DMS153 treated with DMSO at 0.1 percent for 48 hours (cell line): Measurements from ENCODE around the gene PRF1.
"Not testable (repeated sequence)": the region's sequence is repeated elsewhere in the genome, so short reads cannot be mapped to it uniquely, and the experiment has no call there.

Experiments used
- DNase-seq: peaks from one replicate; lab custom pipeline; 2025; ENCODE audit not compliant: unreplicated experiment; lab: John Stamatoyannopoulos, UW

PRF1 gene

DNA sequence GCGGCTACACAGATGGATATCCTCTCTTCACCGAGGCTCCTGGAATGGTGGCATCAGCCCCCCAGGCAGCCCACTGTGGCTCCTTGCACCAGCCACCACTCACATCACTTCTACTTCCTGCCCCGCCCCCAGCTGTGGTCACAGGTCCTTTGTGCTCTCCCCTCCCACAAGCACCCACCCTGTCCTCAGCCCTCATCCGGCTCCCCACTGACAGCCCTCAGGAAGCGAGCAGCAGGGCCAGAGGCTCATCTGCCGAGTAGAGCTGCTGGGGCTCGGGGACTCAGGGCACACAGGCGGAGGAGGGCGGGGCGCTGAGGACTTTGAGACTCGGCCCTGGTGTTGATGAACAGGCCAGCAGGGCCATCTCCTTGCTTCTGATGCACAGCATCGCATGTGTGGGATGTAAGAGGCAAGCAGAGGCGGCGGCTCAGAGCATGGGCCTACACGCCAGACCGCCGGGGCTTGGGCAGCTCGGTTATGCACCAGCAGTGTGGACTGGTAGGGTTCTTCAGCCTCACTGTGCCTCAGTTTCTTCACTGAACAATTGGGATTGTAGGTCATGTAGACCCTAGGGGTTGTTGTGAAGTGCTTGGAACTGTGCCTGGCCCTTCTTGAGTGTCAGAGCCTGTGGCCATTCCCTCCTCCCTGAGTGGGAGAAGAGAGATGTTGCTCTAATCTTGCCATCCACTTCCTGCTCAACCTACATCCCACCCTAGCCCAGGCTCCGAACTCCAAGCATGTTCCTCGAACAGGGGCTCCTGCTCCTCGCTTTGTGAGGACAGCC lies at the start of gene PRF1:
Gene PRF1 (minus strand): TSS at position 77 of the 784 bp plus-strand sequence. CDS start 1,839 bp downstream, outside the sequence.
- no peak for DNase-seq

DNA sequence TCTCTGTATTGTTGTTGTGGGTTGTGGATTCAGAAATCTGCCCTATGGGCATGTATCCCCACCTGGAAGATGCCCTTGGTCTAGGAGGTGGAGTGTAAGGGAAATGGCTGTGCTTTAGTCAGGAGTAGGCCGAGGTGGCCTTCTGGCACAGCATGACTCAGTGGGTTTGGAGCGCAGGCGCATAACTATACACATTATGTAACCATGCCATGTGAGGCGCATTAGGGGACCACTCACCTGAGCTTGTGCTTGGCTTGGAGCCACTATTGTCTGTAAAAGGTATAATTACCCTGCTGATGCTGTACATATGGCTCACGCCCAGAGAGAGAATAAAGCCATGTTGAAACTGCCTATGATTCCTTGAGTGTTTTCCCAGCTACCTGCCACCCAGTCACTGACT lies 49.1 kb upstream of the PRF1 start:
- no peak for DNase-seq

- no peak for DNase-seq
Observed at GRCh38 chr10:70650718-70651117, 48.2 kb upstream of the PRF1 start.

DNA sequence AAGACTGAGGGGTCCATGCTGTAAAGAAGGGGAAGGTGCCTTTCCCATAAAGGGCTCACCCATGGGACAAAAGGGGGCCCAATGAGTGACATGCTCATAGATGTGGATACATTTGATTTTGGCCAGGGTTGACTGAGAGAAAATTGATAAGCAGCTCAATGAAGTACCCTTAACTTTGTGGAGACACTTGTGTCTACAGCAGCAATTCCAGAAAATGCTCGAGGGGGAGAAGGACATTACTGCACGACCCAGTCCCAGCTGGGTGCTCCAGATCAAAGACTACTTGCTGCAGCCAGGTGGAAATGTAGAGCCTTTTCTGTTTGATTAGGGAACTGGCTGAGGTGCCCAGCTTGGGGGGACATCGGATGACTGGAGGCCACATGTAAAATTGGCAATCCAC lies 47.6 kb upstream of the PRF1 start:
- DNase-seq, result no peak

GRCh38 chr10:70649526-70649925 lies 47.0 kb upstream of the PRF1 start:
- DNase-seq, result no peak

DNA sequence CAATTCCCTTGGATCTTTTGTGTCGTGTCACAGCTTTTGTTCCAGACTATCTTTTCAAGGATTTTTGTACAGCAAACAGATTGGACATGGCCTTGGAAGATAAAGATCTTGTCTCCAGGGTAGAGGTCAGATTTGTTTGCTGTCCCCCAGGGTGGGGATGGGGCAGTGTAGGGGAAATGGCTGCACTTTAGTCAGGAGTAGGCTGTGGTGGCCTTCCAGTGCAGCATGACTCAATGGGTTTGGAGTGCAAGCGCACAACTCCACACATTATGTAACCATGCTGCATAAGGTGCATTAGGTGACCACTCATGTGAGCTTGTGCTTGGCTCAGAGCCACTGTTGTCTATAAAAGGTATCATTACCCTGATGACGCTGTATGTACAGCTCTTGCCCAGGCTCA lies 45.9 kb upstream of the PRF1 start:
- no peak for DNase-seq

DNA sequence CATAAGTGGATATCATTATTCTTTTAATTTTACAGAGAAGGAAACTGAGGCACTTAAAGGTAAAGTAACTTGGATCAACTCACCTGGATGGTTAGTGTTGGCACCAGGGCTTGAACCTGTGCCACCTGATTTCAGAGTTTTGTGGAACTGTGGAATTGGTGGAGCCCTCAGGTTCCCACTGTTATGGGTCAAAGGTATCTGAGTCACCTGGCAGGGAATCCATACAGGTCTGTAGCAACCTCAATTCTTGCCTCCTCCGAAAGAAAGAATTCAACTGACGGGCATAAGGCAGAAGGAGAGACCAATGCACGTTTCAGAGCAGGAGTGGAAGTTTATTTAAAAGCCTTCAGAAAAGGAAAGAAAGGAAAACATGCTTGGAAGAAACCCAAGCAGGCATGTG lies 44.5 kb upstream of the PRF1 start:
- DNase-seq, result no peak

DNA sequence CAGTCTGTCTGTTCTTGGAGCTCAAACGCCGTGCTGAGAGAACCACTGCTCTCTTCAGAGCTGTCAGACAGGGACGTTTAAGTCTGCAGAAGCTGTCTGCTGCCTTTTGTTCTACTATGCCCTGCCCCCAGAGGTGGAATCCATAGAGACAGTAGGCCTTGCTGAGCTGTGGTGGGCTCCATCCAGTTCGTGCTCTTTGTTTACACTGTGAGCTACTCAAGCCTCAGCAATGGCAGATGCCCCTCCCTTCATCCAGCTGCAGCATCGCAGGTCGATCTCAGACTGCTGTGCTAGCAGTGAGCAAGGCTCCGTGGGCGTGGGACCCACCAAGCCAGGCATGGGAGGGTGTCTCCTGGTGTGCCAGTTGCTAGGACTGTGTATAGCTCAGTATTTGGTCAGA lies 42.4 kb upstream of the PRF1 start:
- not testable (repeated sequence) for DNase-seq

DNA sequence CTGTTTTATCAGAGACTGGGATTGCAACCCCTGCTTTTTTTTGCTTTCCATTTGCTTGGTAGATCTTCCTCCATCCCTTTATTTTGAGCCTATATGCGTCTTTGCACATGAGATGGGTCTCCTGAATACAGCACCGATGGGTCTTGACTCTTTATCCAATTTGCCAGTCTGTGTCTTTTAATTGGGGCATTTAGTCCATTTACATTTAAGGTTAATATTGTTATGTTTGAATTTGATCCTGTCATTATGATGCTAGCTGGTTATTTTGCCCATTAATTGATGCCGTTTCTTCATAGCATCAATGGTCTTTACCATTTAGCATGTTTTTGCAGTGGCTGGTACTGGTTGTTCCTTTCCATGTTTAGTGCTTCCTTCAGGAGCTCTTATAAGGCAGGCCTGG lies 40.7 kb upstream of the PRF1 start:
- DNase-seq, result not testable (repeated sequence)

GRCh38 chr10:70639640-70640383 lies 37.3 kb upstream of the PRF1 start:
- DNase-seq, result not testable (repeated sequence)

DNA sequence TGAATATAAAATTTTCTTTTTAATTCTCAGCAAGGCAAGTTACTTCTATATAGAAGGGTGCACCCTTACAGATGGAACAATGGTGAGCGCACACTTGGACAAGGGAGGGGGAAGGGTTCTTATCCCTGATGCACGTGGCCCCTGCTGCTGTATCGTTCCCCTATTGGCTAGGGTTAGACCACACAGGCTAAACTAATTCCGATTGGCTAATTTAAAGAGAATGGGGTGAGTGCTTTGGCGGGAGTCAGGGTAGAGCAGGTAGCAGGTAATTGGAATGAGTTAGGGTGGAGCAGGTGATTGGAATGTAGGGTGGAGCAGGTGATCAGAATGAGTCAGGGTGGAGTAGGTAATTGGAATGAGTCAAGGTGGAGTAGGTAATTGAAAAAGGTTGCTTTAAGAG lies 32.0 kb upstream of the PRF1 start:
- not testable (repeated sequence) for DNase-seq

- no peak for DNase-seq
Observed at GRCh38 chr10:70634011-70634410, 31.5 kb upstream of the PRF1 start.

DNA sequence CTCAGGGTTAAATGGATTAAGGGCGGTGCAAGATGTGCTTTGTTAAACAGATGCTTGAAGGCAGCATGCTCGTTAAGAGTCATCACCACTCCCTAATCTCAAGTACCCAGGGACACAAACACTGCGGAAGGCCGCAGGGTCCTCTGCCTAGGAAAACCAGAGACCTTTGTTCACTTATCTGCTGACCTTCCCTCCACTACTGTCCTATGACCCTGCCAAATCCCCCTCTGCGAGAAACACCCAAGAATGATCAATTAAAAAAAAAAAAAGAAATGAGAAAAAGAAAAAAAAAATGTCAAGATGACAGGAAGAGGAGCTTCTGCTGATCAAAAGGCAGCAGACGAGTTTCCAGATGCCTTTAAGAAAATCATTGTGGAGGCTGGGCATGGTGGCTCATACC lies 29.2 kb upstream of the PRF1 start:
- DNase-seq, result not testable (repeated sequence)

GRCh38 chr10:70629338-70629737 lies 26.8 kb upstream of the PRF1 start:
- DNase-seq, result no peak

- DNase-seq, result no peak
Observed at GRCh38 chr10:70626056-70626455, 23.5 kb upstream of the PRF1 start.

DNA sequence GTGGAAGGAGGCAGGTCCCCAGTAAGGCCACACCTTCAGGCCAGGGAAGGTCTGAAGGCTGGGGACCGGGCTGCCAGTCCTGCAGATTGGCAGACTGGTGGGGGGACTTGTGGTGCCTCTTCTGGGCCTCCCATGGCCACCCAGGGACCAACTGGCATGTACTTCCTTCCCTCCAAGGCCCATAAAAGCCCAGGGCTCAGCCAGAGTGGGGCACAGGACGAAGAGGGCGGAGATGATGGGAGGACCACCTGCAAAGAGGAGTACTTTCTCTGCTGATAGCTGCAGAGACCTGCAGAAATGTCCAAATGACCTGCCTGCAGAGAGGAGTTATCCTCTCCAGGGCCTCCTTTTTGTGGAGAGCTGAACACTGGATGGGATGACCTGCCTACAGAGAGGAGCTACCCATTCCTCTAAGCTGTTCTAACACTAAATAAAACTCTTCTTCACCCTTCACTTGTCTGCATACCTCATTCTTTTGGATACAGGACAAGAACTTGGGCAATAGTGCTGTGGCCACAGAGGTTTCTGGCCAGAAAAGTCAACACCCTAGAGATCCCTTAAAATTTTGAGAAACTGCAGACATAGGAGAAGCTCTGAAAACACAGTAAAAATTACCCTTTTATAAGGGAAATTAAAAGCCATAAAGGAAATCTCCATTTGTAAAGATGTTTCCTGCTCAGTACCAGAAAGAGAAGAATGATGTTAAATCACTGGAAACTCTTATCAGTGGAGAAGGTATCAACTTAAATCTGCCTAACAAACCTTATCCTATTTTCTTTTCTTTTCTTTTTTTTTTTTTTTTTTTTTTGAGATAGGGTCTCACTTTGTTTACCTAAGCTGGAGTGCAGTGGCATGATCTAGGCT lies 20.7 kb upstream of the PRF1 start:
- DNase-seq, result no peak

GRCh38 chr10:70622541-70622940 lies 20.0 kb upstream of the PRF1 start:
- DNase-seq, result no peak

DNA sequence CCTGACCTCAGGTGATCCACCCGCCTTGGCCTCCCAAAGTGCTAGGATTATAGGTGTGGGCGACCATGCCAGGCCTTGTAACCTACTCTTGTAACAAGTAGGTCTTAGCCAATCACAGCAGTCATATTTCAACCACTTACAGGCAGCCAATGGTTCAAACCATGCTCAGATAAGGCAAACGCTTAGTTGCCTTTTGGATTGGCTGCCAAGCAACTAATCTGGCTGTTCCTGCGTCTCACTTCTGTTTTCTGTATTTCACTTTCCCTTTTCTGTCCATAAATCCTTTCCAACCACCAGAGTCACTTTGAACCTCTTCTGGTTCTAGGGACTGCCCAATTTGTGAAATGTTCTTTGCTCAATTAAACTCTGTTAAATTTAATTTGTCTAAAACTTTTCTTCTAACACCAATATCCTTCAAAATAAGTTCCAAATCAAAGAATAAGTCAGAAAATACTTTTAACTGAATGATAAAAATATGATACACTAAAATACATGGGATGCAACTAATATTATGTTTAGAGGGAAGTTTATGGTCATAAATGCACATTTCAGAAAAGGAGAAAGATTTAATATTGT lies 19.1 kb upstream of the PRF1 start:
- DNase-seq, result no peak

- no peak for DNase-seq
Observed at GRCh38 chr10:70620020-70620289, 17.4 kb upstream of the PRF1 start.

- no peak for DNase-seq
Observed at GRCh38 chr10:70619271-70620019, 16.9 kb upstream of the PRF1 start.

DNA sequence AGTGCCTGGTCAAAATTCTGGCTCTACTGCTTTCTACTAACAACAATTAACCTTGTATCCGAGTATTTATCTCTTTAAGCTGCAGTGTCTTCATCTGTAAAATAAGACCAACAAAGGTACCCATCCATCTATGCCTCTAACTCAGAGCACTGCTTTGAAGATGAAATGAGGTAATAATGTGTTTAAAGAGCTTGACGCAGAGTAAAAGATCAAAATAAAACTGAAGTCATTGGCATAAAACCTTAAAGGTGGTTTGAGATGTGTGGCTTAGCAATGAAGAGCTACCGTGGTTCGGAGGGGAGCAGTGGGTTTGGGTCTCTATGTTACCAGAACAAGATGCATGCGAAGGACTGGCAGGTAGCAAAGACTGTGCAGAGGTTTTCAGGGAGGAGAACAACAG lies 16.1 kb upstream of the PRF1 start:
- DNase-seq, result no peak
